MM.1S (cell line): ENCODE measurements around the gene PHLDB1.

Source experiments
- DNase-seq: peaks from one replicate; pipeline ENCODE4 v3.0.0-alpha.2; 2015
- H2AFZ ChIP-seq: fragments of 300-600 bp; sonication (generic); 2 replicates; pipeline ENCODE4 v1.6.0; 2016; ENCODE audit warnings: antibody characterized with exemption, low read length
- H3F3A ChIP-seq: fragments of 300-600 bp; sonication (generic); 2 replicates; pipeline ENCODE4 v1.6.1; 2016; ENCODE audit warnings: mild to moderate bottlenecking, antibody characterized with exemption, low read length, moderate library complexity, mixed read lengths; ENCODE audit not compliant: insufficient read depth
- H3K27ac ChIP-seq: fragments of 300-600 bp; sonication (generic); 2 replicates; pipeline ENCODE4 v1.5.1; 2016; ENCODE audit warnings: mild to moderate bottlenecking, low read length
- H3K27me3 ChIP-seq: fragments of 300-600 bp; sonication (generic); replicated peaks from 2 replicates; pipeline ENCODE4 v1.6.0; 2016; ENCODE audit warnings: low read length; ENCODE audit not compliant: insufficient read depth
- H3K36me3 ChIP-seq: fragments of 300-600 bp; sonication (generic); replicated peaks from 2 replicates; pipeline ENCODE4 v1.6.1; 2016; ENCODE audit warnings: mild to moderate bottlenecking, low read length, mixed read lengths; ENCODE audit not compliant: insufficient read depth
- H3K4me1 ChIP-seq: fragments of 300-600 bp; sonication (generic); 2 replicates; pipeline ENCODE4 v1.6.1; 2016; ENCODE audit warnings: low read length, mixed read lengths
- H3K4me2 ChIP-seq: fragments of 300-600 bp; sonication (generic); 2 replicates; pipeline ENCODE4 v1.6.0; 2016; ENCODE audit warnings: low read depth, low read length
- H3K4me3 ChIP-seq: fragments of 300-600 bp; sonication (generic); 2 replicates; pipeline ENCODE4 v1.5.1; 2016; ENCODE audit warnings: low read length, mixed read lengths
- H3K79me2 ChIP-seq: fragments of 300-600 bp; sonication (generic); 2 replicates; pipeline ENCODE4 v1.6.1; 2016; ENCODE audit warnings: mixed run types, low read length, mixed read lengths
- H3K9ac ChIP-seq: fragments of 300-600 bp; sonication (generic); 2 replicates; pipeline ENCODE4 v1.6.1; 2016; ENCODE audit warnings: low read length, mixed read lengths
- H3K9me2 ChIP-seq: fragments of 300-600 bp; sonication (generic); replicated peaks from 2 replicates; pipeline ENCODE4 v1.6.1; 2016; ENCODE audit warnings: mild to moderate bottlenecking, low read length, mixed read lengths; ENCODE audit not compliant: insufficient read depth
- H3K9me3 ChIP-seq: fragments of 300-600 bp; sonication (generic); replicated peaks from 2 replicates; pipeline ENCODE4 v1.6.1; 2016; ENCODE audit warnings: mild to moderate bottlenecking, low read length, mixed read lengths; ENCODE audit not compliant: insufficient read depth
- H4K20me1 ChIP-seq: fragments of 300-600 bp; sonication (generic); 2 replicates; pipeline ENCODE4 v1.6.1; 2016; ENCODE audit warnings: mild to moderate bottlenecking, low read length, moderate library complexity, mixed read lengths; ENCODE audit not compliant: insufficient read depth
- CTCF ChIP-seq: fragments of 300-600 bp; sonication (generic); IDR thresholded peaks from 2 replicates; pipeline ENCODE4 v1.5.1; 2016; ENCODE audit warnings: antibody characterized with exemption, low read length, mixed read lengths
- EZH2 ChIP-seq: fragments of 300-600 bp; sonication (generic); optimal IDR thresholded peaks from 2 replicates; pipeline ENCODE3; 2017; ENCODE audit warnings: low read depth, mild to moderate bottlenecking, antibody characterized with exemption, low read length, mixed read lengths
- EZH2phosphoT487 ChIP-seq: fragments of 300-600 bp; sonication (generic); IDR thresholded peaks from 2 replicates; pipeline ENCODE4 v1.6.1; 2018; ENCODE audit warnings: antibody characterized with exemption, low read length

PHLDB1 gene

DNA sequence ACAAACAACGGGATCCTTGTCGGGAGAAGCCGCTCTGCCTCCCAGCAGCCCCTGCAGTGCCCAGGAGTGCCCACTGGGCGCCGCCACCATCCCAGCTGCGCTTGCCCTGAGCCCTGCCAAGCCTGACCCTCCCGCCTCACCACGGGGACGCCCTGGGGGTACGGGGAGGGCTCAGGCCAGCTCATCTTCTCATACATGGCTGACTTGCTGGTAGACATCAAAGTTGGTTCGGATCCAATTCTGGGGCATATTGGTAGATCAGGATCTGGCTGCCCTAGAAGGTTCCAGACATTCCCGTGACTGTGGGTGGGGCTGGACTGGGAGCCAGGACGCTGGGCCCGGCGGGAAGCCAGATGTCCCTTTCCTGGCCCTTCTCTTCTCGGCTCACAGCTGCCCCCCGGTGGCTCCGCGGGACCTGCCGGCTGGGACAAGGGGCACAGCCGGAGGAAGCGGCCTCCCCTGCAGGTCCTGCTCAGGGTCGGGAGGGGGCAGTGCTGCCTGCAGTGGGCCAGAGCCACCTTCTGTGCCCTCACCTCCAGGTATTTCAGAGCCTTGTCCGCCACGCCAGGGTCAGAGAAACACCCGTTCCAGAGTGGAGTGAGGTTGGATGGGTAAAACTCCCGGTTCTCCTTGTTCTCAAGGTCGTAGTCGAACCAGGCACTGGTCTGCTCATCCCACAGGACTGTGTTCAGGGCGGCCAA is 82.6 kb downstream of the PHLDB1 start:
- TF ChIP-seq EZH2phosphoT487: no peak
- TF ChIP-seq CTCF: peak; percentile 93
- DNase-seq: peak; percentile 91
- H3K9ac ChIP-seq: peak overlapping the region; percentile 64; the same call in 1 of the 2 replicates
- H3K79me2 ChIP-seq: no peaks in the 10 kb centered on the region
- peaks cover 35% of the 10 kb centered on the region for H3F3A ChIP-seq
- peak overlapping the region; percentile 58 for H3K4me3 ChIP-seq
- peak overlapping the region; percentile 34; the same call in 1 of the 2 replicates for H3K27ac ChIP-seq
- peaks cover 42% of the 10 kb centered on the region for H3K4me1 ChIP-seq
- no peaks in the 10 kb centered on the region for H4K20me1 ChIP-seq
- H3K27me3 ChIP-seq: no peaks in the 10 kb centered on the region
- peak overlapping the region; percentile 98 for H3K4me2 ChIP-seq
- H2AFZ ChIP-seq: peak overlapping the region; percentile 89
- no peaks in the 10 kb centered on the region for H3K9me3 ChIP-seq
- H3K9me2 ChIP-seq: no peaks in the 10 kb centered on the region
- no peaks in the 10 kb centered on the region for H3K36me3 ChIP-seq

DNA sequence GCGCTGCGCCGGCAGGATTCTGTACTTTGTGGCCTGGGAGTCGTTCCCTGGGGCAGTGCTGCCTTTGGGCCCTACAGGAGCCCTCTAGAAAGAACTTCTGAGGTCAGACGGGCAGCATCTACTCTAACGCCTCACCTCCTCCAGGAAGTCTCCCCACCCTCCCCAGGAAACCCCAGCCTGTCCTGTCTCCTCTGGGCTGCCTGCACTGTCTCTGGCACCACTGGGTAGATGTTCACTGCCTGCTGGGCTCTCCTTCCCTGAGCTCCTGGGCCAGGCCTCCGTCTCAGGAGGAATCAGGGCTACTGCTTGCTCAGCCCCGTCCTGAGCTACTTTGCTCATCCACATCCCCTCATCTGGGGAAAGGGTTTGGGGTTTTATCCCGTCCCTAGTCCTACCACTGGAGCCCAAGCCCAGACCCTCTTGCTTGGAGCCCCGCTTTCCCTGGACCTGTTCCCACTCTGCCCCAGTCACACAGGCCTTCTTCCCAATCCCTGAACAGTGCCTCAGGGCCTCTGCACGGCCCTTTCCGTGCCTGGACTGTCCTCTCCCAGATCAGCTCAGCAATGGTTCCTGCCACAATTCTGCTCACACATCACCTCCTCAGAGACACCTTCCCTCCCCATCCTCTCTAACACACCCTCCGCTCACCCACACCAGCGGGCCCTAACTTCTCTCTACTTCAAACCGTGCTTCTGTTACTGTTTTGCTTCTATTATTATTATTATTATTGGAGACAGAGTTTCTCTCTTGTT is 83.3 kb downstream of the PHLDB1 start:
- peaks cover 42% of the 10 kb centered on the region for H3F3A ChIP-seq
- no peaks in the 10 kb centered on the region for H3K36me3 ChIP-seq
- peaks cover 48% of the 10 kb centered on the region for H3K4me1 ChIP-seq
- H3K27ac ChIP-seq: peak overlapping the region; percentile 29; the same call in 1 of the 2 replicates
- no peaks in the 10 kb centered on the region for H3K9me2 ChIP-seq
- H3K9ac ChIP-seq: no peak overlapping the region; the same call in 1 of the 2 replicates
- DNase-seq: peak; percentile 24
- TF ChIP-seq EZH2 (no peak), CTCF (no peak), EZH2phosphoT487 (no peak)
- H3K27me3 ChIP-seq: no peaks in the 10 kb centered on the region
- no peaks in the 10 kb centered on the region for H3K9me3 ChIP-seq
- H3K4me3 ChIP-seq: no peak overlapping the region
- peak overlapping the region; percentile 89 for H2AFZ ChIP-seq
- H4K20me1 ChIP-seq: no peaks in the 10 kb centered on the region
- H3K79me2 ChIP-seq: no peaks in the 10 kb centered on the region
- peak overlapping the region; percentile 98; the same call in 1 of the 2 replicates for H3K4me2 ChIP-seq

DNA sequence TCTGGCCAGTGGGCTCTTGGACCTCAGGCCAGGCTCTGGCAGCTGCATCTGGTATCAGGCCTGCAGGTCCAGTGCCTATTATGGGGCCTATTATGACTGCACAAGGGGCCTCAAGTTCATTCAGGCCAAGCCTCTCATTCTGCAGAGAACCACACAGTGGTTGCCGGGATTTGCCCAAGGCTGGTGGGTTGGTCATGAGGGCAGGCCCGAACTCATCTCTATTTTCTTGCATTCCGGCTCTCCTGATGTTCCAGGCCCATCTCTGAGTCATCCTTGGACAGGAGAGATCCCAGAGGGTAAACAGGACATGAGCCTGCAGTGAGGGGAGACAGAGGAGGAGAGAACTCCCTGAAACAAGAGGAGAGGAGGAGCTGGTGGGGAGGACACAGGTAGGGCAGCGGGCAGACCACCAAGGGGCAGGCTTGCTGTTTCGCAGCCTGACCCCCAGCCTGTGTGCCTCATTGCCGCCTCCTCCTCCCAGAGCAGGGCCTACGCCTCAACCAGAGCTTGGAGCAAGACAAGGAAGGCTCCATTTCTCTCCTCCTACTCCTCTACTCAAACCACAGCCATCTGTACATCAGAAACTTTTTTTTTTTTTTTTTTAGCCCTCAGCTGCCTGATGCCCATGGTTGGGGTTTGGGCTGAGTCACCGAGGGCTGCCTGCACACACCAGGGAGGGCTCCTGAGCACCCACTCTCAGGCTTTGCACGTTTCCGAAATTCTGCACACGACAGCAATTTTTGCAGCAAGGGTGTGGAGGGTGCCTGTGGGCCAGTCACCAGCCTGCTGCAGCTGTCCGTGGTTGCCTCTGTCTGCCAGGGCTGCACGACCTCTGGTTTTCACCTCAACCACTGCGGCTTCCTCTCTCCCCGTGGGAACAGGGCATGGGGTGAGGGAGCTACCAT is 84.8 kb downstream of the PHLDB1 start:
- Histone ChIP-seq H3K4me1 (peaks cover 62% of the 10 kb centered on the region), H3K4me3 (no peak overlapping the region), H3K27me3 (no peaks in the 10 kb centered on the region), H3K36me3 (no peaks in the 10 kb centered on the region), H2AFZ (peak overlapping the region; percentile 41; the same call in 1 of the 2 replicates), H3F3A (peaks cover 56% of the 10 kb centered on the region), H3K4me2 (peak overlapping the region; percentile 56), H3K9me2 (no peaks in the 10 kb centered on the region), H3K79me2 (no peaks in the 10 kb centered on the region), H3K9me3 (no peaks in the 10 kb centered on the region), H4K20me1 (no peaks in the 10 kb centered on the region), H3K27ac (peak overlapping the region; percentile 83), H3K9ac (peak overlapping the region; percentile 35)
- TF ChIP-seq EZH2: no peak
- TF ChIP-seq EZH2phosphoT487: no peak
- no peak for TF ChIP-seq CTCF
- peak; percentile 99 for DNase-seq
